RKO (cell line): ENCODE measurements around the gene GRM8.
"Not testable (repeated sequence)": the region's sequence is repeated elsewhere in the genome, so short reads cannot be mapped to it uniquely, and the experiment has no call there.

Experiments used
- DNase-seq: peaks from one replicate; pipeline ENCODE4 v3.0.0-alpha.2; 2016; ENCODE audit warnings: low spot score

The GRM8 gene

GRCh38 chr7:126718419-126718818 is 534.3 kb downstream of the GRM8 start:
- no peak for DNase-seq

GRCh38 chr7:126716321-126716720 is 536.4 kb downstream of the GRM8 start:
- peak; percentile 38 for DNase-seq

GRCh38 chr7:126715076-126715475 is 537.7 kb downstream of the GRM8 start:
- DNase-seq: peak; percentile 49

- no peak for DNase-seq
These were observed 550.3 kb downstream of the GRM8 start for GRCh38 chr7:126702242-126703016.

DNA sequence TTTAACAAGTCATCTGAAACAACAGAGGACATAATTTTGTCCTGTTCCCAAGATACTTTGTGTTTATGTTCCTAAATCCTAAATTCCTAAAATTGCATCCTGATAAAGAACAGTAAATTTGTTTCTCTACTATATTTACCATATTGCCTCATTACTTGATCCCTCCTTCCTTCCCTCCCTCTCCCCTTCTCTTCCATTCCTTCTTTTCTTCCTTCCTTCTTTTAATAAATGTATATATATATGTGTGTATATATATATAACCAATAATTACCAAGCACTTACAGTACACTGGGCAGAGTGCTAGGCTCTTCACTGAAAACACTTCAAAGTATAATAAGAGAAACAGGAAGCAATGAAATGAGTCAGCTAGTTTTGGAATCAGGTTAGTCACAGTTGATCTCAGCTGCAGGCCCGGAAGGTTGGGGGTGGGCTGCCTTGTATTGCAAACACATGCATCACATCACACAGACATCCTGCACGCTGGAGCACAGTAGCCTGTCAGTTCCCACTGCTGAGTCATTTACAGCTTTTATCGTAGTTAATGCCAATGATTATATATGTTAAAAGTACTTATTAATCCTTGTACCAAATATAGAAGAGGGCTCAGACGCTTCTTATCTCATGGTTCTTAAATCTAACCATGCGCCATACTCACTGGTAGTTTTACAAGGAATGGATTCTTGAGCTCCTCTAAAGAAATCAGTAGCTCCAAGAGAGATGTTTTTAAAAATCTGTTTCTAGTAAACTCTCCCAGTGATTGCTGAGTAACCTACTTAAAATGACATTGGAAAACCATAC is 551.7 kb downstream of the GRM8 start:
- DNase-seq: peak; percentile 100

GRCh38 chr7:126699707-126700106 is 553.0 kb downstream of the GRM8 start:
- peak; percentile 75 for DNase-seq

- DNase-seq: no peak
These were observed 553.8 kb downstream of the GRM8 start for GRCh38 chr7:126698909-126699308.

DNA sequence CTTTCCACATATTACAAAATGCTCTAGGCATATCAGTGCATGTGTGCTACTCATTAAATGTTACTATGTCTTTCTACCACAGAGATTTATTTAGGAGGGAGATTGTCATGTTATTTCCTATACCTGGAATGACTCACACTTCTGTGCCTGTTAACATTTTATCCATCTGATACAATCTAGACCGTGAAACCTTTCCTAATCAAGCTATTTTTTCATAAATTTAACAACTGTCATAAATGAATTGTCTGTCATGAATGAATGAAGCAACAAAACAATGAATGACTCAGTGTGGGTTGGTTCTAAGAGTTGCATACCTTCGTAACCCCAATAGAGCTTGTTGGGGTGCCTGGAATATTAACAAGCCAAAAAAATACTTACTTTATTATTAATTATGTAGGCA is 554.3 kb downstream of the GRM8 start:
- peak; percentile 26 for DNase-seq

DNA sequence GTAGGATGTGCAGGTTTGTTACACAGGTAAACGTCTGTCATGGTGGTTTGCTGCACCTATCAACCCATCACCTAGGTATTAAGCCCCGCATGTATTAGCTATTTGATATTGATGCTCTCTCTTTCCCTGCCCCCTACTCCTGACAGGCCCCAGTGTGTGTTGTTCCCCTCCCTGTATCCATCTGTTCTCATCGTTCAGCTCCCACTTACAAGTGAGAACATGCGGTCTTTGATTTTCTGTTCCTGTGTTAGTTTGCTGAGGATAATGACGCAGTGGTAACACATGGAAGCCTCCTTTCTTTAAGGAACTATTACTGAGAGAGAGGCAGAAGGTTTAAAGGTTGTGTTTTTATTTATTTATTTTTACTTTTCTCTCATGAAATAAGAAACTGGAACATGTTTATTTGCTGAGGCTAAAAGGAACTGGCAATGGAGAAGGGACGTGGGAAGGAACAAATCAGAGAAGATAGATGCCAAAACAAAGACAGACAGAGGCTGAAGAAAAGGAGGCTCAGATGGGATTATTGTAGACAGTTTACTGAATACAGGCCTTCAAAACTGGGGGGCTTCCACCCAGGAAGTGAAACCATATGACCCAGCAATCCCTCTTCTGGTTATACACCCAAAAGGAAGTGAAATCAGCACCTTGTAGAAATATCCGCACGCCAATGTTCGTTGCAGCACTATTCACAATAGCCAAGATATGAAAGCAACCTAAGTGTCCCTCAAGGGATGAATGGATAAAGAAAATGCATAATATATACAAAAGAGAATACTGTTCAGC is 556.3 kb downstream of the GRM8 start:
- no peak for DNase-seq

- DNase-seq: no peak
These were observed 561.6 kb downstream of the GRM8 start for GRCh38 chr7:126690848-126691751.

DNA sequence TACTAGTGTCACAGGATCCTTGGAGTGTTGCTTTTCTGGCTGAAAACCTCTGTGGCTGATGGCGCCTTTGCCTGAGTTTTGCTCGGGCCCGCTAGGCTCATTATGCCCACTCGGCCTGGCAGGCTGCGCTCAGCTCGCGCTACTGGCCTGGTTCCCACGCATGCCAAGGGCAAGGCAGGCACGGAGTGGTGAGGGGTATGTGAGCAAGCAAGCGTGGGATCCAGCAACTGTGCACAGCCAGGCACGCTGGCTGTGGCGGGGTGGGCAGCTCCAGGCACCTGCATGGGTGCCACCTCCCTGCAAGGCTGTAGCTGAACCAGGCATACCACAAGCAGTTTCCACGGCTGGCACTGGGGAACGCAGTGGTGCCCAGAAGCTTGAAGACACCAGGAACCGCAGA is 562.6 kb downstream of the GRM8 start:
- no peak for DNase-seq

DNA sequence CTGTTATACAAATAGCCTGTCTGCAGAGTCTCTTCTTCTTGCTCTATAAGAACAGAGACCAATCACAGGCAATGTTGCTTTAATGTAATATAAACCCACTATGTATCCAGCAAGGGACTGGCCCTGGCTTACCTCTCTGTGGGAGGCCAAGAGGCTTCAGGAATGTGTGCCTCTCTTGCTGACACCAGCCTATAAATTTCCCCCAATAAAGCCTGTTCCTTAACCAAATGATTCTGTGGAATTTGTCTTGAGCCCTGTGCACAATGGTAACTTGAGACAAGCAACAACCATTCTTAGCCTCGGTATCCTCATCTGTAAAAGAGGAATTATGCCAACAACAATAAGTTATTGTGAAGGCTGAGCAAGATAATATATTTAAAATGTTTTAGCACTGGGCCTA is 563.7 kb downstream of the GRM8 start:
- no peak for DNase-seq

DNA sequence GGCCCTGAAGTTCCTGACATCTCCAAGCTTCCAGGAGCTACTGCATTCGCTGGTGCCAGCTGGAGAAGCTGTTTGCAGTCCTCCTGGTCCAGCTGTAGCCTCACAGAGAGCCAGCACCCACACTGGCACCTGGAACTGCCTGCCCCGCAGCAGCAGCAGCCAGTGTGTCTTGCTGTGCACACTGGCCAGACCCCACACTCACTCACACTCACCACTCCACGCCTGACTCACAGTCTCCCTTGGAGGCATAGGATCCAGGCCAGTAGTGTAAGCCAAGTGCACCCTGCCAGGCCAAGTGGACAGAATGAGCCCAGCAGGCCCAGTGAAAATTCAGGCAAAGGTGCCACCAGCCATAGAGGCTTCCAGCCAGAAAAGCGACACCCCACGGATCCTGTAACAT is 566.3 kb downstream of the GRM8 start:
- DNase-seq: no peak

- DNase-seq: no peak
These were observed 567.1 kb downstream of the GRM8 start for GRCh38 chr7:126685596-126685995.

GRCh38 chr7:126685018-126685573 is 567.6 kb downstream of the GRM8 start:
- no peak for DNase-seq

DNA sequence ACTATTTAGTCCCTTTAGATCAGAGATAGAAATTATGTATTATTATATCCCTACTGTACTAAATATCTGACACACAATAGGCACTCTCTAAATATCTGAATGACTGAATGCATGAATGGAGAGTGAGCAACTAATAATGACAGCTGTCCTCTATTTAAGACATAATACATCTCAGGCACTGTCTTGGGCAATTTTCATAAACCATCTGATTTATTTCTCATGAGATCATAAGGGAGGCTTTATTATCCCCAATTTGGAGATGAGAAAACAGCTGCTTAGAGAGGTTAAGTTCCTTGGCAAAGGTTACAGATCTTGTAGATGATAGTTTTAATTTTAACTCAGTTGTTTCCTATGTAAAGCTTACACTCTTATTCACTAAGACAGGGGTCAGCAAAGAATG is 570.6 kb downstream of the GRM8 start:
- DNase-seq: no peak

DNA sequence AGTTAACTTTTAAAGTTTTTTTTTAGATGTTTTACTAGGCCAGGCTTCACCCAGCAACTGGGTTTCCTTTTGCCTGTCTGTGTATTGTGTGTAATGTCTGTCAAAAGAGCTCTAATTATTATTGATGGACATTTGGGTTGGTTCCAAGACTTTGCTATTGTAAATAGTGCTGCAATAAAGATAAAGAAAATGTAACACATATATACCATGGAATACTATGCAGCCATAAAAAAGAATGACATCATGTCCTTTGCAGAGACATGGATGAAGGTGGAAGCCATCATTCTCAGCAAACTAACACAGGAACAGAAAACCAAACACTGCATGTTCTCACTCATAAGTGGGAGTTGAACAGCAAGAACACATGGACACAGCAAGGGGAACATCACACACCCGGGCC is 584.0 kb downstream of the GRM8 start:
- not testable (repeated sequence) for DNase-seq

DNA sequence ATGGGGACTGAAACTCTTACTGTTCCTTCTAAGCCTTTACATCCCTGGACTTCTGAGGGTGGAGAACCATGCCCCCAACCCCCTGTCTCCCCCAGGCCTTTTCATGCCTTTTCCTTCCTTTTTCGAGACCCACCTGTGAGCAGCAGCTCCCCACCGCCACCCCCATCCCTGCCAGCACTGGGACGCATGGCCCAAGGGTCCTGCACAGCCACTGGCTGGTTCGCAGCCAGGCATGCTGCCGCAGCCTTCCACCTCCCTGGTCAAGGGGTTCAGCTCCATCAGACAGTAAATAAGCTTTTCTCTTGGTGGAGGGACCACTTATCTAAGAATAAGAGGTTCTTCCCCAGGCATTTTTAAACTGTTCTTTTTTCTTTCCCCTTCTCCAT is 584.4 kb downstream of the GRM8 start:
- DNase-seq: no peak

DNA sequence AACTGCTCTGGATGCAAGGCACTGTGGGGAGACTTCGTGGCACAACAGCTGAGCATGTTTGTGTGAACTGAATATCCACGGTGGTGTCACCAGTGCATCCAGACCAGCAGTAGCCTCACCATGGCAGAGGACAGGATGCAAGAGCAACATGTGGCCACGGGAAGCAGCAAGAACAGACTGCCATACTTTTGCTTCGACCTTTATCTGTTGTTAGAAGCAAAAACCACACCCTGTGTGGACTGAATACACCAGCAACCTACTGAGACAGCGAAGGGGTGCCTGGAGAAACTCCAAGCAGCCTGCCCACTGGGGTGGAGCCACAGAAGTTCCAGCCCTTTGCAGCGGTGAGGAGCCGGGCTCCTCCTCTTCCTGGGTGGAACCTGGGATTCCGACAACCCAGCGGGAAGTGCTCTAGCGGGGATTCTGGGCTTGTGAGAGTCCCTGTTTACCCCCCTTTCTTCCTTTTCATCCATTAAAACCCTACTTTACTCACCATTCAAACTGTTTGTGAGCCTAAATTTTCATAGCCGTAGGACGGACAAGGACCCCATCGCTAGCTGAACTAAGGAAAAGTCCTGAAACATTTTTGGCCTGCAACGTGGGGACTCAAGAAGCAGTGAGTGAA is 584.9 kb downstream of the GRM8 start:
- no peak for DNase-seq

DNA sequence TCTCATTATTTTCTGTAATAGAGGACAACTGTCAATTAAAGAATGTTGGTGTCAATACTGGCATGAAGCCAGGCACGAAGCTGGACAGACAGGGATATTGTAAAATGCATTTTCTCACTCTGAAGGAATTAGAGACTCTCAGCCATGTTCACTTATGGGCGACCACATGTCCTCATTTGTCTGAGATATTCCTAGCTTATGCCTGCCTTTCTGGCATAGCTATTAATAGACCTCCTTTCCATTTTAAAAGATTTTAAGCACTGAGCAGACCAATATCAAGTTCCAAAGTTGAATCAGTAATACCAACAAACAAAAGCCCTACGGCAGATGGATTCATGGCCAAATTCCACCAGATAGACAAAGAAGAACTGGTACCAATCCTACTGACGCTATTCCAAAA is 589.9 kb downstream of the GRM8 start:
- DNase-seq: no peak

- DNase-seq: no peak
These were observed 593.6 kb downstream of the GRM8 start for GRCh38 chr7:126659124-126659523.
